ENCODE results near the gene ZNF429.
"Not testable (repeated sequence)": the region's sequence is repeated elsewhere in the genome, so short reads cannot be mapped to it uniquely, and the experiment has no call there.

ZNF429 gene

DNA sequence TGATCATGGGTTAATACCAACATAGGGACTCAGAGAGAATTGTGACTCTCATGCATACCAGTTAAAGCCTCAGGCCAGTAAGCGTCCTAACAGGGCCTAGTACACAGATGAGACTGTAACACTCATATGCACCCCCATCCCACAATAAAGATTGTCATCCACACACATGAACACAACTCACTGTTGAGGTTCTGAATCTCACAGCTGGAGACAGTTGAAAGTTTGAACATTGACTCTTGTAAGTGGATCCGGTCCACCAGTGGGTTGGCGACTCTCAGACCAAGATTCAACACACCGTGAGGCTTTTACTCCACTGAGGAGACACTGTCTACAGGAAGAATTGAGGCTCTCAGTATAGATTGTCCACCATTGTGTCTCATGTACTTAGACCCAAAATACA is 88.1 kb downstream of the ZNF429 start:
- no peak for DNase-seq

DNA sequence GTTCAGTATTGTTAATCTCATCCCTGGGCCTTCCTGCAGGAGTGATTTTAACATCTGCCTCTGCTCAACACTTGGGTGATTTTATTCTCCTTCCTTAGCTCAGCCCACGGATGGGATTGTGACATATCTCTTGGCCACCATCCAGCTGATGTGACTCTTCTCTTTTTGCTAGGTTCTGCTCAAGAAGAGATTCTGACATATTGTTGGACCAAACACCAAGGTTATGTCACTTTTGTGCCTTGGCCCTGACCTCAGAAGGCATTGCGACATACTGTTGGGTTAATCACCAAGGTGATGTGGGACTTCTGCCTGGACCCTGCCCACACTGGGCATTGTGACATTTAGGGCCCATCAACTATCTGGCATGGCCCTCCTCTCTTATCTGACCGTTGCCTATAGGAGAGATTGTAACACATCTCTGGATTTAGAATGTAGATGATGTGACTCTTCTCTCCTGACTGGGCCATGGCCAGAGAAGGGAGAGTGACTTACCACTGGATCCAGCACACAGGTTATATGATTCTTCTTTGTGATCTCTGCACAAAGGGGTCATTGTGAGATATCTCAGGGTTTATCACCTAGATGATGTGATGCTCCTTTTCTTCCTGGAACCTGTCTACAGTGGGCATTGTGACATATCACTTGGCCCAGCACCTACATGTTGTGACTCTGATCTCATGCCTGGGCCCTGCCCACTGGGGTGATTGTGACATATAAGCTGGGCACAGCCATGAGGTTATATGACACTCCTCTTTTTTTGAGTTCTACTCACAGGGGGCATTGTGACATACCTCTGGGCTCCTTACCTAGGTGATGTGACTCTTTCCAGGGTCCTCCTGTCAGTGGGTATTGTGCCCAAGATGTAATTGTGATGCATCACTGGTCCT is 88.8 kb downstream of the ZNF429 start:
- DNase-seq = no peak

DNA sequence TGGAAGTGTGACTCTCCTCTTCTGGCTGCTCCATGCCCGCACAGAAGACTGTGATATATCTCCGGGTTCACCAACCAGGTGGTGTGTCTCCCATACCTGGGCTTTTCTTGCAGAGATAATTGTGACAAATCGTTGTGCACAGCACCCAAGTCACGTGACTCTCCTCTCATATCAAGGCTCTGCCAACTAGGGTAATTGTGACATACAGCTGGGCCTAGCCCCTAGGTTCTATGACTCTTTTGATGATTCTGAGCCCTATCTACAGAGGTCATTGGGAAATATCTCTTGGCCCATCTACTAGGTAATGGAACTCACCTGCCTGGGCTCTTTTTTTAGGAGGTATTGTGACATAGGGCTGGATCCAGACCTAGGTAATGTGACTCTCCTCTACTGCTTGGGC is 89.8 kb downstream of the ZNF429 start:
- no peak for DNase-seq

DNA sequence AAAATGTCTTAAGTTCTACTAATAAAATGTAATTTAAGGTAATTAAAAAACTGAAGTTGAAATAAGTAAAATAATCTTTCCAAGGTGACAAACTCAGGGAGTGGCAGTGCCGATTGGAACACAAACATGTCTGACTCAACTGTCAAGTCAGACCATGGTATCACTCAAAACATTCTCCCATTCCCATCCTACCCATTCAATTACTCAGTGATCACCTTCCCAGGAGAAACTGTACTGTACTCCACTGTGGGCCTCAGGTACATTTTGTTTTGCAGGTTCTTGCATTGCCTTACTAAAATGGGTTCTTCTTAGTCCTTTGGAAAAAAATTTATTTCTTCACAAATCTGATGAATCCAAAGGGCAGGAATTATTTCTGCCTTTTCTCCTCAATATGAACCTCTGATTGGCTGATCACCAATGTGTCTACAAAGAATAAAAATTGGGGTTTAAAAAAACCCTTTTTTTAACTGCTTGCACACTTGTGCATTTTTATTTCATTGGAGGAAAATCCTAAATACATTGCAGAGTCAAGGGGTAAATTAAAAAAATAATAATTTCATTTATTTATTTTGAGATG is 96.8 kb downstream of the ZNF429 start:
- no peak for DNase-seq

DNA sequence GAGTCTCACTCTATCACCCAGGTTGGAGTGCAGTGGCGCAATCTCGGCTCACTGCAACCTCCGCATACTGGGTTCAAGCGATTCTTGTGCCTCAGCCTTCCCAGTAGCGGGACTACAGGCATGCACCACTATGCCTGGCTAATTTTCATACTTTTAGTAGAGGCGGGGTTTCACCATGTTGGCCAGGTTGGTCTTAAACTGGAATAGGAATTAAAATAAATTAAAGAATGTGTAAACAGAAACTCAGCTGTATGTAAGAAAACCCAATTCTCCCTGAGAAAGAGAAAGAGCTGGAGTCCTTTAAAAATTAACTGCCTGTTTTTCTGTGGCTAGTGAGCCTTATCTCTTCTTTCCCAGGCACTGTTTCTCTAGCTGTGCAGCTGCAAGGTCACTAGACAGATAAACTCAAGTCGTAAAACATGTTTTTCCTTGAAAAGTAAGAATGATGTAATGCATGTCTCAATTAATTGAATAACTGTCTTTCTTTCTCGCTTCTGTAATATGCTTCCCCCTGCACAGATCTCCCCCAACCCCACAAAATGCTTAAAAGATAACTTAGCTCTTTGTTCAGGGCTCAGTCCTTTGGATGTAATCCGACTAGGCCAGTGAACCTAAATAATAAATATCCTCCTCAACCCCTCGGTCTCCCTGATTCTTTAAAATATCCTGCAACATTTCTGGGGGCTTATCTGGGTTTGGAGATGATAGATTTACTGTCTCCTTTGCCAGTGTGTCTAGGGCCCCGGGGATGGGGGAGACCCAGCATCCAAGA is 97.4 kb downstream of the ZNF429 start:
- DNase-seq = not testable (repeated sequence)

DNA sequence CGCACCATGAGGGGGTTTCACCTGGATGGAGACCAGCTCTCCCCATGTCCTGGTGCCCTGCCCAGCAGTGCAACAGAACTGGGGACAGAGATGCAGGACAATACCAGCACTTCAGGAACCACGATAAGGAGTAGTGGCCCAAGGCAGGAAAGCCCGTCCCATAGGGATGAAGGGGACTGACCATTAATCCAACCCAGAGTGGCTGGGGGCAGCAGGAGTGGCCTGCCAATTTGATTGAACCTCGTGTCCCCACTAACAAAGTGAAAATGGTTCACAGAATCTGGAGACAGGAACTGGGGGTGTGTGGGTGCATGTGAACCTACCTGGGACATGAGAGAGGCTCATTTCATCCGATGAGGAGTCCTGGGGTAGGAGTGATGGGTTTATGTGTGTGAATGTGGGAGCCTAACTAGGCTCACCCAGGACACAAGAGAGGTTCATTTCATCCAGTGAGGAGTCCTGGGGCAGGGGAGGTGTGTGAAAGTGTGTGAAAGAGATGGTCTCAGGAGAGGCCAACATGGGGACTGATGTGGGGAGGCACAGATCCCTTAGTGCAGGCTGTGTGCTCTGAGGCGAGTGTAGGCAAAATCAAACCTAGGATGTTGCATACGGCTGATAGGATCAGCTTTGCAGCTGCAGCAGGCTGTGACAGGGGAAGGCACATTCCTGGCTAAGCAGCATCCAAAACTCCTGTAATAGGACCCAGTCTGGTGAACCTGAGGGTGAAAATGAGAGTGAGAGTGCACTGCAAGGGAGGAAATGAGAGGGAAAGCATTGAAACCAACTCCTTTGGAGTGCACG is 98.2 kb downstream of the ZNF429 start:
- no peak for DNase-seq

DNA sequence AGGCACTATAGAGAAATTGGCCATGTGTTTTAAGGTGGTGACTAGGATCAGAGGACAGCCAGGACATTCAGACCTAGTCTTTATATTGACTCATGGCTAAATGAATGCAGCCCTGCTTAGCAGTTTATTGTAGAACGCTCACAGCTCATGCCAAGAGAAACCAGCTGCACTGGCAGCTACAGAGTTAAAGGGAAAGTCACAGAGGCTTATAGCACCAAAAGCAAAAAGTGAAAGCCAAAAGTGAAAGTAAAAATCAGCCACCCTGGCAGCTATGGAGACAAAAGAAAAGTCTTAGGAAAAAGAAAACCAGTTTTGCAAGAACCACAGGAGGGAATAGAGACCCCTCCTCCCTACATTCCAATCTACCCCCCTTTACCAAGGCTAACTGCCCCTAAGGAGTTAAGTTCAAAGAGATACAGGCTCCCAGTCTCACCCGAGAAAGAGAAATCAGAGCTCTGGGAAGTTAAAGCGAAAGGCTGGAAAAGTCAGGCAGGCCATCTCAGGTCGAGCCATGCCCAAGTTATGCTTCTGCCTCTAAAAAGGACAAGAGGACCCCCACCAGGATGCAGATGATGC is 99.0 kb downstream of the ZNF429 start:
- peak; percentile 13 to 48 (median 38) for DNase-seq

Data from NCI-H1417 (cell line).